ENCODE measurements around the gene GLRA3. TPM values are rescaled to one million over a fixed set of nuclear protein-coding genes. Genes with fewer than 3 reads are reported as not detected.

Gene GLRA3
- total RNA-seq, 1 donor from 2014 or later = not detected

DNA sequence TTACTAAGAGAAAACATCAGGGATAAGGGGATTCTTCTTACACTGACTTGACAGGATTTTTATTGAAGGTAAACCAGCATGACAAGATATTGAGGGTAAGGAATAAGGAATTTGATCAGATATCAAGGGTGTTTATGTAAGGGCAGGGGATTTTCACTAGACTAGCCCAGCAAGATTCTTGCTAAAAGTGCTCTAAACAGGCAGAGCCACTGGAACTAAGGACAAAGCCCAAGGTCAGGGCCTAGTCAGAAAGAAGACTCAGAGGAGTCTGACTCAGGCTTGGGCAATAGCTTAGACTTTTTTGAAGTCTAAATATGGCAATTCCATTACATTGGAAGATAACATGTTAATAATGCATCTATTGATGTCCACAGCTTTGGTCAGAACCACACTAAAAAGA, 6.5 kb upstream of the GLRA3 start:
- Mint-ChIP-seq H3K4me1 (no peaks in the 10 kb centered on the region), H3K4me3 (no peak overlapping the region), H3K36me3 (no peaks in the 10 kb centered on the region), H3K27me3 (ENCODE audit: insufficient read depth, low read depth) (no peaks in the 10 kb centered on the region), H3K27ac (no peak overlapping the region), H3K9me3 (no peaks in the 10 kb centered on the region)
- Histone ChIP-seq H3K9ac (no peak overlapping the region), H3K4me3 (no peak overlapping the region), H3K79me2 (ENCODE audit: low read depth) (no peaks in the 10 kb centered on the region), H3K4me2 (no peak overlapping the region), H3K27me3 (no peaks in the 10 kb centered on the region), H2AFZ (replicated peaks) (no peak overlapping the region), H3K4me1 (no peaks in the 10 kb centered on the region), H4K20me1 (ENCODE audit: low read depth) (no peaks in the 10 kb centered on the region), H3K36me3 (no peaks in the 10 kb centered on the region), H3K9me3 (ENCODE audit: low read depth) (no peaks in the 10 kb centered on the region), H3F3A (ENCODE audit: low read depth) (no peaks in the 10 kb centered on the region), H3K27ac (no peak overlapping the region)
- no peak for DNase-seq (ENCODE audit: low spot score)
- TF ChIP-seq EZH2phosphoT487 (IDR thresholded peaks at IDR 0.05) (no peak), EZH2 (IDR thresholded peaks at IDR 0.05) (no peak)
- TF ChIP-seq, protein P1, sequence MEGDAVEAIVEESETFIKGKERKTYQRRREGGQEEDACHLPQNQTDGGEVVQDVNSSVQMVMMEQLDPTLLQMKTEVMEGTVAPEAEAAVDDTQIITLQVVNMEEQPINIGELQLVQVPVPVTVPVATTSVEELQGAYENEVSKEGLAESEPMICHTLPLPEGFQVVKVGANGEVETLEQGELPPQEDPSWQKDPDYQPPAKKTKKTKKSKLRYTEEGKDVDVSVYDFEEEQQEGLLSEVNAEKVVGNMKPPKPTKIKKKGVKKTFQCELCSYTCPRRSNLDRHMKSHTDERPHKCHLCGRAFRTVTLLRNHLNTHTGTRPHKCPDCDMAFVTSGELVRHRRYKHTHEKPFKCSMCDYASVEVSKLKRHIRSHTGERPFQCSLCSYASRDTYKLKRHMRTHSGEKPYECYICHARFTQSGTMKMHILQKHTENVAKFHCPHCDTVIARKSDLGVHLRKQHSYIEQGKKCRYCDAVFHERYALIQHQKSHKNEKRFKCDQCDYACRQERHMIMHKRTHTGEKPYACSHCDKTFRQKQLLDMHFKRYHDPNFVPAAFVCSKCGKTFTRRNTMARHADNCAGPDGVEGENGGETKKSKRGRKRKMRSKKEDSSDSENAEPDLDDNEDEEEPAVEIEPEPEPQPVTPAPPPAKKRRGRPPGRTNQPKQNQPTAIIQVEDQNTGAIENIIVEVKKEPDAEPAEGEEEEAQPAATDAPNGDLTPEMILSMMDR (IDR thresholded peaks at IDR 0.05) = no peak

DNA sequence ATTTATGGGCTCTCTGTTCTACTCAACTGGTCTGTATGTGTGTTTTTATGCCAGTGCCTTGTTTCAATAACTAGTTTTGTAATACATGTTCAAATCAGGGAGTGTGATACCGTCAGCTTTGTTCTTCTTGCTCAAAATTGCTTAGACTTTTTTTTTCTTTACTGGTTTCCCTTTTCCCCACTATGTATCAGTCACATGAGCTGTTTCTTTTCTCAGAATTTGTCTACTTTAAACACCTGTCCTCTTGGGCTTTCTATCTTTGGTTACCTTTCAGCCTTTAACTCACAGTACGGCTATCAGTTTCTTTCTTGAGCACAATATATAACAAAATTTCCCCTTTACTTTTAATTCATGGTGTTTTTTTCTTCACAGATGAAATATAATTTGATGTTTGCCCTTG, 5.4 kb upstream of the GLRA3 start:
- Mint-ChIP-seq H3K36me3 (no peaks in the 10 kb centered on the region), H3K4me3 (no peak overlapping the region), H3K4me1 (peaks cover 4% of the 10 kb centered on the region), H3K9me3 (no peaks in the 10 kb centered on the region), H3K27me3 (ENCODE audit: insufficient read depth, low read depth) (no peaks in the 10 kb centered on the region), H3K27ac (no peak overlapping the region)
- Histone ChIP-seq H3K79me2 (ENCODE audit: low read depth) (no peaks in the 10 kb centered on the region), H3K9ac (no peak overlapping the region), H2AFZ (replicated peaks) (no peak overlapping the region), H3K4me3 (no peak overlapping the region), H3K9me3 (ENCODE audit: low read depth) (no peaks in the 10 kb centered on the region), H3F3A (ENCODE audit: low read depth) (peaks cover 5% of the 10 kb centered on the region), H3K27me3 (peaks cover 4% of the 10 kb centered on the region), H3K4me2 (no peak overlapping the region), H4K20me1 (ENCODE audit: low read depth) (no peaks in the 10 kb centered on the region), H3K36me3 (no peaks in the 10 kb centered on the region), H3K27ac (no peak overlapping the region), H3K4me1 (no peaks in the 10 kb centered on the region)
- TF ChIP-seq EZH2 (IDR thresholded peaks at IDR 0.05) = no peak
- TF ChIP-seq, protein P1 (IDR thresholded peaks at IDR 0.05) = no peak
- no peak for TF ChIP-seq EZH2phosphoT487 (IDR thresholded peaks at IDR 0.05)
- no peak for DNase-seq (ENCODE audit: low spot score)

DNA sequence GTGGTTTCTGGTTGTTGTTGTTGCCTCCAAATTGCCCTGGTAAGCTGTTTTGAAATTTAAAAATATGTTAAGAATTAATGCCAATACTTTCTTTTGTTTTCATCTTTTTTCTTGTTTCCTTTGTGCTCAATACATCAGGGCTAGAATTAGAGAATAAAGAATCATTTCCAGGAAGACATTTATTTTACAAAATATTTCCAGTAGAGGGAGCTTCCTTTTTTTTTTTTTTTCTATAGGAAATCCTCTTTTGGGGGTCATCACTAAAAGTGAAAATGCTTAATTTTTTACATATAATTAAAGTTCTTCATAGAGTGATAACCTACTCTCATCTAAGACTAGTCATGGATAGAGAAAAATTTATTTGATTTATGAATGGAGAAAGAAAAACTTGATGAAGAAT, 2.4 kb downstream of the GLRA3 start:
- Histone ChIP-seq H3K79me2 (ENCODE audit: low read depth) (no peaks in the 10 kb centered on the region), H3K4me1 (no peaks in the 10 kb centered on the region), H3K9ac (no peak overlapping the region), H3K4me3 (no peak overlapping the region), H3F3A (ENCODE audit: low read depth) (peaks cover 16% of the 10 kb centered on the region), H3K27ac (no peak overlapping the region), H3K9me3 (ENCODE audit: low read depth) (no peaks in the 10 kb centered on the region), H2AFZ (replicated peaks) (no peak overlapping the region), H3K4me2 (no peak overlapping the region), H3K27me3 (peaks cover 4% of the 10 kb centered on the region), H4K20me1 (ENCODE audit: low read depth) (no peaks in the 10 kb centered on the region), H3K36me3 (no peaks in the 10 kb centered on the region)
- Mint-ChIP-seq H3K27ac (no peak overlapping the region), H3K4me1 (peaks cover 11% of the 10 kb centered on the region), H3K4me3 (no peak overlapping the region), H3K9me3 (no peaks in the 10 kb centered on the region), H3K27me3 (ENCODE audit: insufficient read depth, low read depth) (peaks cover 2% of the 10 kb centered on the region), H3K36me3 (no peaks in the 10 kb centered on the region)
- DNase-seq (ENCODE audit: low spot score) = no peak
- no peak for TF ChIP-seq EZH2 (IDR thresholded peaks at IDR 0.05)
- no peak for TF ChIP-seq EZH2phosphoT487 (IDR thresholded peaks at IDR 0.05)
- TF ChIP-seq, protein P1 (IDR thresholded peaks at IDR 0.05) = peak; percentile 28

Measured in neural progenitor cell (in vitro differentiated cells).